Measurements from ENCODE around the gene PRKCQ.

Gene PRKCQ

DNA sequence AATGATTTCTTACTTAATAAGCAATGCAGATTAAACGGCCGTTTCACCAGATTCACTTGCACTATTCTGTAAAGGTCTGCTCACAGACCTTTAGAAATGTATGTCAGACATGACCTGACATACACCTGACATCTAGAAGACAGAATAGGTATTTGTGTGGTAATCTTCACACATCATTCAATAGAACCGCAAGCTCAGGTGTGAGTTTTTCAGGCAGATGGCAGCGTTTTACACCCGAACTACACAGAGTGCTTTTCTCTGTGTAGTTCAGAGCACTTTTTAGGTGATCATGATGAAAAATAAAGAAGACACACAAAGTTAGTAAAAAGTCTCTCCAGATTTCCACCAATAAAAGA is 63.2 kb downstream of the PRKCQ start:
- DNase-seq, result no peak

GRCh38 chr10:6516281-6516928 is 63.7 kb downstream of the PRKCQ start:
- DNase-seq, result no peak

GRCh38 chr10:6514844-6515780 is 65.0 kb downstream of the PRKCQ start:
- no peak for DNase-seq

- DNase-seq, result no peak
Observed at GRCh38 chr10:6514180-6514579, 65.9 kb downstream of the PRKCQ start.

DNA sequence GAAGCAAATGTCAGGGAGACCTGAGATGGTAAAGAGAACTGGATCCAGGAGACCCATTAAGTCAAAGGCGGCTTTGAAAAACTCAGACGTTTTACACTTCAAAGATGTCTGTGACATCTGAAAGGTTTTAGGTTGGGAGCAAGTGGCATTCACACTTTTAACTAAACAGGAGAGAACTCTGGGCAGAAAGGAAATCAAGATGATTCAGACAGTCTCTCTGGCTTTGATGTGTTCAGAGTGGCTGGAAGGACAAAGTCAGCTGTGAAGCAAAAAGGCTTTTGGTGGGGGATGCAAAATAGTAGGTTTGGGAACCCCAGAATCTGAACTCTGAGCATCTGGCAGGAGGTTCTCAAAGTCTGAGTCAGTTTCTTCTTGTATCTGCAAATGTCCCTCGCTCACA is 66.6 kb downstream of the PRKCQ start:
- DNase-seq, result no peak

DNA sequence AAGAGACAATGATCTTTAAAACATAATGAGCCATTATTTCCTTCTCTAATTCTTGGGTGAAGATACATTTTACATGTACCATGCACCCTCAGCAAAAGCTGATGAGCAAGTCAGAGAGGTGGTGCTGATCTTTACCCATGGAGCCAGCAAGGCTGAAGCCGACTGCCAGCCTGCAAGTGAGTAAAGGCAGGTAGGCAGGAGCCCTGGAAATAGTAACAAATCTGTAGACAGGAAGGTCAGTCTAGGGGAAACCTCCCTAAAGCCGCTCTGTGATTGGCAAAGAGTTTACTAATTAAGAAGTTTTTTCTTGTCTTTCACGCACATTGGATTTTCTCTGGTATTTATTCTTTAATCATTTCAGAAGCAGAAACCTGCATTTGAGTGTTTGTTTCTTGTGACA is 67.9 kb downstream of the PRKCQ start:
- DNase-seq, result no peak

GRCh38 chr10:6511347-6511746 is 68.7 kb downstream of the PRKCQ start:
- no peak for DNase-seq

GRCh38 chr10:6507311-6507710 is 72.8 kb downstream of the PRKCQ start:
- no peak for DNase-seq

DNA sequence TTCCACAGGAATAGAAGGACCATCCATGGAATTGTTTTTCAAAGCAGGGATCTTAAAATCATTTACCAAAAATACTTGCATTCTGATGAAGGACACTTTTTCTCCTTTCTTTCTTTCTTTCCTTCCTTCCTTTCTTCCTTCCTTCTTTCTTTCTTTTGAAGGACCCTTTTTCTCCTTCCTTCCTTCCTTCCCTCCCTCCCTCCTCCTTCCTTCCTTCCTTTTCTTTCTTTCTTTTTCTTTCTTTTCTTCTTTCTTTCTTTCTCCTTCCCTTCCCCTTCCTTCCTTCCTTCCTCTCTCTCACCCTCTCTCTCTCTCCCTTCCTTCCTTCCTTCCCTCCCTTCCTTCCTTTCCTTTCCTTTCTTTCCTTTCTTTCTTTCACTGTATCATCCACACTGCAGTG is 74.8 kb downstream of the PRKCQ start:
- DNase-seq, result no peak

DNA sequence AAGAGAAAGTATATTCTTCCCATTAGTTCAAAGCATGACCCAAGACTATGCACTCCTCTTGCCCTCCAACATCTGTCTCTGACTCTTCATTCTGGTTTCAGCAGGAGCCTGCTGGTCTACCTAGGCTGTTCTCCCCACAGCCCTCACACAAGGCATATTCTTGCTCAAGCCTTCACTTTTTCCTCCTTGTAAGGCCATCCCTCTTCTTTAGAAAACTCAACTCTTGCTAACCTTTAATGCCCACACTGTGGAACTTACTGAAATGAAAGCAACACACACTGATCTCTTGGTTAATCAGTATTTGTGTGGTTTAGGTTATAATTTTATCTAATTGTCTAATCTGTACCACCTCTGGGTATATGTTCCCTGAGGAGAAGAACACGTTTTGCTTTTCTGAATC is 75.8 kb downstream of the PRKCQ start:
- DNase-seq, result no peak

DNA sequence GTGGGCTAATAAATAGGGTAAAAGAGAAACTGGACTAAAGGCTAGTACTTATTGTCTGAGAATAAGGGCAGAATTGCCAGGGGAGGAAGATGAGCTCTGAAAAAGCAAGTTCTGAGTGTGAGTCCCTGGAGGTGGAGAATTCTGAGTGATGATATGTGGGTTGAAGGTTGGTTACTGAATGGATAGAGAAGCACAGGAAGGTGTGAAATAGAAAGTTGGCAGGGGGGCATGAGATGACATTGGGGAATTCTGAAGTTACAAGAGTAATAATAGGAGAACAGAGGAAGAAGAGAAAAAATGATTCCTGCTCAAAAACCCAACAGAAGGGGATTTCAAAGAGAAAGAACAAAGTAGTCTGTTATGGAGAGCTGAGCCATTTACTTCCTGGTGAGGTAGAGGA is 76.9 kb downstream of the PRKCQ start:
- no peak for DNase-seq

DNA sequence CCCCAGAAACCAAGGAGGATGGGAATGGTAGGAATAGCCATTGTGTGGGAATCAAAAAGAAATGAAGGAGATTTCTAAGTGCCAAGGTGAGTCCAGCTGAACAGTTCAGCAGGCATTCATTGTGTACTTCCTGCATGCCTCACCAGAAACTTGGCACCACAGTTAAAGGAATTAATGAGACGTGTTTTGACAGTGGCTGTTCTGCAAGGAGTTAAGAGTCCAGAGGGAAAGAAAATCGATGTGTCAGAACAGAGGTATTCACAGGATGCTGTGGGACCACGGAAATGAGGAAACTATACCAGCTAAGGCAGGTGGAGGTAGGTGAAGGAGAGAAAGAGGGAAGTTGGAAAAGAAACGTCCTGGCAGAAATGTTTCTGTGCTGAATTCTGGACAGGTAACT is 78.1 kb downstream of the PRKCQ start:
- DNase-seq, result no peak

DNA sequence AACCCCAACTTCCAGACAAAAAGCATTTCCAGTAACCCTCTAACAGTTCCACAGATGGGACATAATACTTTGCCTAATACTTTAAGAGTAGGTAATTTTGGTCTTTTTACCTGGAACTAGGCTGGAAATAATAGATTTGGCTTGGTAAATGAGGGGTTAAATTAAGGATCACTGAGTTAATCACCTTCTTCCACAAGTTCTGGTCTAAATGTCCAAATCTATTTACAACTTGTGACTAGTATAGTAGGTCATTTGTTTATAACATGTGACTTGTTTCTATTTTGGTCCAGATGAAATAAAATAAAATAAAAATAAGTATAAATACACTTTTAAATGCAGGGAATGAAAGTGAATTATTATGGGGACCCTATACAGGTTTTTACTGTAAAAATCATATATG is 80.1 kb downstream of the PRKCQ start:
- no peak for DNase-seq

DNA sequence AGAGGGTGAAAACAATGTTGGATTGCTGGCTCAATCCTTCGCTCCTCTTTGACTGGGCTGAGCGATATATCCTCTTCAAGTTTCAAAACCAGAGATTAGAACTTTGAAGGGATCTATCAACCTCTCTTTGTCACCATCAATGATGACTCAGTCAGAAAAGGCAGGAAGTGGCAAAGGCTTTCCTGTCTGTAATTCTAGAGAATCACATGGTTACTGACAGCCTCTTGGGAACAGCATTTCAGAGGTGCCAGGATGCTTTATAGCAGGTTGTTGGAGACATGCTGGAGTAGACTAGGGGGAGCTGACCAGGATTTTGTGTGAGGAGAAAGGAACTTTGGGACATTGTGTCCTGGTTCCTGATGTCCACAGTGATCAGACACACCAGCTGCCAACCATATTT is 81.3 kb downstream of the PRKCQ start:
- no peak for DNase-seq

GRCh38 chr10:6497620-6498019 is 82.5 kb downstream of the PRKCQ start:
- no peak for DNase-seq

DNA sequence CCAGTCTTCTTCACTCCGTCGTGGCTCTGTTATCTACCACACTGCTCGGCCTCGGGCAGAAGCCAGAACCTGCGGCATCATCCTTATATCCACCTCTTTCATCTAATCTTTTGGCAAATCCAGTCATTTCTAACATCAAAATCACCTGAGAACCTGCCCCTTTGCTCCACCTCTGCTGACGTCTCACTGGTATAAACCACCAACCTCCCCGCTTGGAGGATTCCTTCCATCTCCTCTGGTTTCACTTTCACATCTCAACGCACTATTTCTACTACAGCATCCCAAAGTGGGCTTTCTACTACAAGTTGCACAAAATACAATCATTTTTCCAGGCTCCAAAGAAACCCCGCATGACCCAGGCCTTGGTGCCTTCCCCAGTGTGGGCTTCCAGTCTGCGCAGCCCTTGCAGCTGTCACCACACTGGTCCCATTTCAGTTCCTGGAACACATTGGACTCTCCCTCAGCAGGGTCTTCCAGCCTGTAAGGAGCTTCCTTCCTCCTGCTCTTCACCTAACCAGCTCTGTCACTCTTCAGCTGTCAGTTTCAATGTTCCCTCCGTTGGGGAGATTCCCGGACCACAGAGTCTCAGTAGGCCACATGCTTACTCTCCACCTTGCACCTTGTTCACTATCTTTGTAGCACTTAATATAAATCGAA is 85.0 kb downstream of the PRKCQ start:
- no peak for DNase-seq

DNA sequence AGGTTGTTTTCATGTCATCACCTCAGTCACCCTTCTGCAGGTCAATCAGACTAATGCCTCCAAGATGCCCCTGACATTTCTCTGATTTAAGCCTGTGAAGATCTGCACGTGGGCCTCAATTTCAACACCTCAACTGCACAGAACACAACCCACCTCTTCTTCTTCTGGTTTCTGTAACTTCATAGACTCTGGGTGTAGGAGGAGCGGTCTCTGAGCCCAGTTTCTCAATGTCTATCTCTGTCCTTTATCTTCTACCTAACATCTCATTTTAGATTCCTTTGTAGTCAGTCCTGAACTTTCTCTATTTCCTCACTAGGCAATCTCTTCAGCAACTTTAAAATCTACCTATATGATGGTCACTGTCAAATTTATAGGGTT is 85.6 kb downstream of the PRKCQ start:
- DNase-seq, result no peak

- DNase-seq, result no peak
Observed at GRCh38 chr10:6493521-6494441, 86.3 kb downstream of the PRKCQ start.

DNA sequence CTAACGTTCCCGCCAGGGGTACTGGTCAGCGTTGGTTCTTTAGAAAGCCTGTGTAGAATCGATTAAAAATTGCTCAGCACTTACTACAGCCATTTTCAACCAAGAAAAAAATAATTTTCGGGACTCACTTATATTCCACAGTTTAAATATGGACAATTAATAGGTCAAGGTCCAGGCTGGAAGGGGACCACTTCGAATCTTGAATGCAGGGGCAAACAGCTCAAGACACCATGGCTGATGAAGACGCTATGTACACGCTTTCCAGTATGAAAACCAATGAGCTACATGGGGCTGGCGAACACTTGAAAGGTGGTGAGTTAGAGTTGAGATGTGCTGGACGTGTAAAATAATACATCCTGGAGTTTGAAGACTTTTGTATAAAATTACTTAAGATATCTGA is 87.2 kb downstream of the PRKCQ start:
- no peak for DNase-seq

DNA sequence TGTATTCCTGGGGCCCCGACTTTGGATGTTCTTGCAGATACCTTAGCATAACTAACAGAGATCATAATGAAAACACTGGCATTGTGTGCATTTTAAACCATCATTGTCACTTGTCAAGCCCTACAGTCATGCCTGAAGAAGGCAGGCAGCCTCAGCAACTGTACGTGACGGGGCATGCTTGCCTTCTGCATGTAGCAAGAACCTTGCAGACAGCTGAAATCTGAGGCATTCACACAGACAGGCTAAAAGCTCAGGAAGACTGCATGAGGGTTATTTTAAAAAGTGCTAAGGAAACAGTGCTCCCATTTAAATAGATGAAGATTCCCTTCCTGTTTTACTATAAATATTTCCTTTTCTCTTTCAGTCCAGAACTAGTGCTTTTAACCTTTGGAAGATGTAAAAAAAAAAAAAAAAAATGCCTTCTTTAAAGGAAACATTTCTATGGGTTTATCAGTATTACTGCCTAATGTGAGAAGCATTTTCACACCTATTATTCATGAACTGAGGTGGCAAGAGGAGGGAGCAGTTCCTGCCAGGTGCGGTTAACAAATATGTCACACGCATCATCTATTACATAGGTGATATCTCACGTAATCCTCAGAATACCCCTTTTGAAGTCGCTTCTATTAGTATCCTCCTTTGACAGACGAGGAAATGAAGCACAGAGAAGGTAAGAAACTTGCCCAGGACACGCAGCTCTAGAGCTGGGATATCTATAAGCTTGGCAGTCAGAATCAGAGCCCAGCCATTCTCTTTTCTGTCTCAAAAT is 88.1 kb downstream of the PRKCQ start:
- no peak for DNase-seq

DNA sequence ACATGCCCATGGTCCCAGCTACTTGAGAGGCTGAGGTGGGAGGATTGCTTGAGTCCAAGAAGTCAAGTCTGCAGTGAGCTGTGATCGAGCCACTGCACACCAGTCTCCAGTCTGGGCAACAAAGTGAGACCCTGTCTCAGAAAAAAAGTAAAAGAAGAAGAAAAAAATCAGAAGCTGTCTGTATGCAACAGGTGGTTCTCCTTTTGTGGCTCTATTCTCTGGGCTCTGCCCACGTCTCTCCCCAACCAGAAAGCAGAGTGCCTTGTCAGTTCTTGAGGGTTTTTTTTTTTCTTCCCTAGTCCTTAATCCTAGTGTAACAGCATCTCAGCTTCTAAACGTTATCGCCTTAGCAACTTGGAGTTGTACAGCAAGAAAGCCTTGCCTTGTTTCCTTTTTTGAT is 89.5 kb downstream of the PRKCQ start:
- no peak for DNase-seq

- DNase-seq, result no peak
Observed at GRCh38 chr10:6487920-6488319, 92.2 kb downstream of the PRKCQ start.

Measured in SIG-M5 (cell line).